ENCODE data around the gene MAST3.

The MAST3 gene

GRCh38 chr19:18161636-18162002, 64.0 kb downstream of the MAST3 start:
- 0 out of 2 replicates have a peak, but pooled peaks have one; percentile 31 for TF ChIP-seq EGR1 (IDR thresholded peaks at IDR 0.05)
- no peak for TF ChIP-seq YY1 (IDR thresholded peaks at IDR 0.05; ENCODE audit: low read depth)

GRCh38 chr19:18164072-18164471, 66.5 kb downstream of the MAST3 start:
- TF ChIP-seq ZBTB7A (IDR thresholded peaks at IDR 0.05; ENCODE audit: low read depth): no peak
- no peak for TF ChIP-seq NFIC (IDR thresholded peaks at IDR 0.05)
- TF ChIP-seq CEBPB (IDR thresholded peaks at IDR 0.05): no peak
- no peak for TF ChIP-seq TCF12 (IDR thresholded peaks at IDR 0.05; ENCODE audit: low read depth)
- no peak for TF ChIP-seq FOXM1 (IDR thresholded peaks at IDR 0.05; ENCODE audit: borderline replicate concordance, low read depth)
- no peak for TF ChIP-seq TAF1 (IDR thresholded peaks at IDR 0.05; ENCODE audit: low read depth)
- no peak for TF ChIP-seq MAX (IDR thresholded peaks at IDR 0.05)
- no peak for TF ChIP-seq REST (IDR thresholded peaks at IDR 0.05; ENCODE audit: low read depth)
- TF ChIP-seq EP300 (IDR thresholded peaks at IDR 0.05; ENCODE audit: borderline replicate concordance): no peak
- TF ChIP-seq RAD21 (IDR thresholded peaks at IDR 0.05; ENCODE audit: low read depth): no peak
- no peak for TF ChIP-seq EGR1 (IDR thresholded peaks at IDR 0.05)
- TF ChIP-seq YY1 (IDR thresholded peaks at IDR 0.05; ENCODE audit: low read depth): no peak
- TF ChIP-seq TEAD4 (IDR thresholded peaks at IDR 0.05): no peak
- TF ChIP-seq USF1 (IDR thresholded peaks at IDR 0.05): no peak

GRCh38 chr19:18165794-18166544, 68.4 kb downstream of the MAST3 start:
- TF ChIP-seq TAF1 (IDR thresholded peaks at IDR 0.05; ENCODE audit: low read depth) (no peak), MAX (IDR thresholded peaks at IDR 0.05) (no peak), CEBPB (IDR thresholded peaks at IDR 0.05) (no peak), NFIC (IDR thresholded peaks at IDR 0.05) (no peak), TEAD4 (IDR thresholded peaks at IDR 0.05) (no peak), TCF12 (IDR thresholded peaks at IDR 0.05; ENCODE audit: low read depth) (no peak), YY1 (IDR thresholded peaks at IDR 0.05; ENCODE audit: low read depth) (no peak), FOXM1 (IDR thresholded peaks at IDR 0.05; ENCODE audit: borderline replicate concordance, low read depth) (no peak), RAD21 (IDR thresholded peaks at IDR 0.05; ENCODE audit: low read depth) (no peak), REST (IDR thresholded peaks at IDR 0.05; ENCODE audit: low read depth) (no peak), ZBTB7A (IDR thresholded peaks at IDR 0.05; ENCODE audit: low read depth) (no peak), CREB1 (IDR thresholded peaks at IDR 0.05; ENCODE audit: low read depth) (no peak), USF1 (IDR thresholded peaks at IDR 0.05) (no peak), EGR1 (IDR thresholded peaks at IDR 0.05) (no peak), EP300 (IDR thresholded peaks at IDR 0.05; ENCODE audit: borderline replicate concordance) (no peak)

- TF ChIP-seq NFIC (IDR thresholded peaks at IDR 0.05): no peak
- no peak for TF ChIP-seq TAF1 (IDR thresholded peaks at IDR 0.05; ENCODE audit: low read depth)
- TF ChIP-seq EGR1 (IDR thresholded peaks at IDR 0.05): no peak
- TF ChIP-seq CREB1 (IDR thresholded peaks at IDR 0.05; ENCODE audit: low read depth): no peak
- no peak for TF ChIP-seq YY1 (IDR thresholded peaks at IDR 0.05; ENCODE audit: low read depth)
- no peak for TF ChIP-seq CEBPB (IDR thresholded peaks at IDR 0.05)
- TF ChIP-seq RAD21 (IDR thresholded peaks at IDR 0.05; ENCODE audit: low read depth): no peak
- no peak for TF ChIP-seq ZBTB7A (IDR thresholded peaks at IDR 0.05; ENCODE audit: low read depth)
- TF ChIP-seq TCF12 (IDR thresholded peaks at IDR 0.05; ENCODE audit: low read depth): no peak
Measured at GRCh38 chr19:18167011-18167410, 69.4 kb downstream of the MAST3 start.

- TF ChIP-seq MAX (IDR thresholded peaks at IDR 0.05) (no peak), TCF12 (IDR thresholded peaks at IDR 0.05; ENCODE audit: low read depth) (no peak), TEAD4 (IDR thresholded peaks at IDR 0.05) (no peak), USF1 (IDR thresholded peaks at IDR 0.05) (no peak), ZBTB7A (IDR thresholded peaks at IDR 0.05; ENCODE audit: low read depth) (peak; percentile 66; the same call in 1 of the 2 replicates), RAD21 (IDR thresholded peaks at IDR 0.05; ENCODE audit: low read depth) (peak; percentile 60), NFIC (IDR thresholded peaks at IDR 0.05) (no peak), EGR1 (IDR thresholded peaks at IDR 0.05) (no peak), TAF1 (IDR thresholded peaks at IDR 0.05; ENCODE audit: low read depth) (no peak), YY1 (IDR thresholded peaks at IDR 0.05; ENCODE audit: low read depth) (no peak), FOXM1 (IDR thresholded peaks at IDR 0.05; ENCODE audit: borderline replicate concordance, low read depth) (no peak), CEBPB (IDR thresholded peaks at IDR 0.05) (no peak), EP300 (IDR thresholded peaks at IDR 0.05; ENCODE audit: borderline replicate concordance) (no peak), CREB1 (IDR thresholded peaks at IDR 0.05; ENCODE audit: low read depth) (no peak), REST (IDR thresholded peaks at IDR 0.05; ENCODE audit: low read depth) (no peak)
Measured at GRCh38 chr19:18167975-18168645, 70.5 kb downstream of the MAST3 start.
